Keratinocyte (primary cell): ENCODE measurements around the gene DPP10. TPM values are rescaled to one million over a fixed set of nuclear protein-coding genes. Genes with fewer than 3 reads are reported as not detected.

Experiments used
- DNase-seq: peaks from one replicate; pipeline ENCODE4 v3.0.0-alpha.2; 2011; ENCODE audit warnings: low read depth, missing footprints, low spot score
- FAIRE-seq: peaks from 2 replicates; lab custom pipeline; 2011; peaks lifted over from hg19 to GRCh38; lab: Jason Lieb, UNC
- H2AFZ ChIP-seq: 2 replicates; pipeline ENCODE4 v1.6.0; 2012; ENCODE audit warnings: low read length, control low read depth, inconsistent platforms; ENCODE audit not compliant: control insufficient read depth
- H3K27ac ChIP-seq: 2 replicates; pipeline ENCODE4 v1.5.1; 2011; ENCODE audit warnings: low read length; ENCODE audit not compliant: control insufficient read depth, insufficient read depth
- H3K27me3 ChIP-seq: 3 replicates; pipeline ENCODE4 v1.6.0; 2011; ENCODE audit warnings: low read length; ENCODE audit not compliant: control insufficient read depth, insufficient read depth; ENCODE audit errors: extremely low read depth
- H3K36me3 ChIP-seq, 2 experiments: 2 replicates in 1 of 2; 3 replicates in 1 of 2; pipeline ENCODE4 v1.5.1; 2011; ENCODE audit warnings: low read length in 2 of 2, mild to moderate bottlenecking in 1 of 2; ENCODE audit not compliant: control insufficient read depth in 2 of 2, insufficient read depth in 2 of 2; ENCODE audit errors: extremely low read depth in 1 of 2
- H3K4me1 ChIP-seq: 3 replicates; pipeline ENCODE4 v1.5.1; 2011; ENCODE audit warnings: low read length; ENCODE audit not compliant: control insufficient read depth, insufficient read depth; ENCODE audit errors: extremely low read depth
- H3K4me2 ChIP-seq: 3 replicates; pipeline ENCODE4 v1.6.0; 2011; ENCODE audit warnings: low read depth, low read length; ENCODE audit not compliant: control insufficient read depth, insufficient read depth; ENCODE audit errors: extremely low read depth
- H3K4me3 ChIP-seq, 3 experiments: fragments of 200-600 bp in 1 of 3; sonication (generic) in 1 of 3; 2 replicates in 2 of 3; 3 replicates in 1 of 3; pipeline ENCODE4 v1.5.1; 2011 to 2016; ENCODE audit warnings: low read length in 3 of 3, mild to moderate bottlenecking in 3 of 3, control low read depth in 2 of 3, inconsistent platforms in 1 of 3, low read depth in 1 of 3, mixed read lengths in 1 of 3, mixed run types in 1 of 3, moderate library complexity in 1 of 3; ENCODE audit not compliant: control insufficient read depth in 2 of 3, insufficient read depth in 2 of 3; ENCODE audit errors: extremely low read depth in 1 of 3
- H3K79me2 ChIP-seq: 2 replicates; pipeline ENCODE4 v1.6.0; 2012; ENCODE audit warnings: low read length; ENCODE audit not compliant: control insufficient read depth, insufficient read depth
- H3K9ac ChIP-seq: 3 replicates; pipeline ENCODE4 v1.6.0; 2011; ENCODE audit warnings: low read length; ENCODE audit not compliant: control insufficient read depth, insufficient read depth; ENCODE audit errors: extremely low read depth
- H3K9me1 ChIP-seq: 3 replicates; pipeline ENCODE4 v1.6.0; 2011; ENCODE audit warnings: low read length; ENCODE audit not compliant: control insufficient read depth, insufficient read depth; ENCODE audit errors: extremely low read depth
- H3K9me3 ChIP-seq: 2 replicates; pipeline ENCODE4 v1.5.1; 2012; ENCODE audit warnings: low read depth, low read length; ENCODE audit not compliant: control insufficient read depth
- H4K20me1 ChIP-seq: 3 replicates; pipeline ENCODE4 v1.6.0; 2011; ENCODE audit warnings: low read length; ENCODE audit not compliant: control insufficient read depth, insufficient read depth; ENCODE audit errors: extremely low read depth
- CTCF ChIP-seq, 3 experiments: IDR thresholded peaks in 1 of 3; conservative IDR thresholded peaks in 1 of 3; optimal IDR thresholded peaks in 1 of 3; 2 replicates in 2 of 3; 3 replicates in 1 of 3; pipeline versions ENCODE3 to v1.5.1; 2011; ENCODE audit warnings: low read length in 3 of 3, mild to moderate bottlenecking in 3 of 3, moderate library complexity in 2 of 3, control low read depth in 1 of 3, inconsistent platforms in 1 of 3; ENCODE audit not compliant: insufficient read depth in 2 of 3; ENCODE audit errors: extremely low read depth in 1 of 3
- EZH2 ChIP-seq: IDR thresholded peaks from one replicate; pipeline ENCODE4 v1.6.1; 2012; ENCODE audit warnings: inconsistent platforms, mild to moderate bottlenecking, low read length, moderate library complexity
- dilution Hi-C: fragments of 300-500 bp; cut with MboI; formaldehyde crosslinking; loops from one replicate; pipeline ENCODE4 v1.7.0; 2020; ENCODE audit warnings: low sequenced_read_pairs; ENCODE audit not compliant: extremely low pct_ligation_motif_present
- polyA plus RNA-seq, 5 experiments: library from polyadenylated mRNA; depleted of rRNA in 3 of 5; stranded (reverse) in 3 of 5; stranded (forward) in 1 of 5; unstranded in 1 of 5; fragments of >200 nt; gene quantifications; 1 replicate in 1 of 5; 2 replicates in 3 of 5; 3 replicates in 1 of 5; pipeline versions ENCODE4 v1.2.1 to v1.2.3, GENCODE V29; 2011 to 2012; ENCODE audit warnings: missing spikeins in 2 of 5, low read depth in 1 of 5, low replicate concordance in 1 of 5

The DPP10 gene
- polyA plus RNA-seq, 1 donor (not counting 4 experiments of a cell fraction or from before 2014, with no cell fraction given): not detected

GRCh38 chr2:114525955-114526354 lies 83.5 kb downstream of the DPP10 start:
- dilution Hi-C loops: no loop called here
- H3K79me2 ChIP-seq: no peaks in the 10 kb centered on the region

DNA sequence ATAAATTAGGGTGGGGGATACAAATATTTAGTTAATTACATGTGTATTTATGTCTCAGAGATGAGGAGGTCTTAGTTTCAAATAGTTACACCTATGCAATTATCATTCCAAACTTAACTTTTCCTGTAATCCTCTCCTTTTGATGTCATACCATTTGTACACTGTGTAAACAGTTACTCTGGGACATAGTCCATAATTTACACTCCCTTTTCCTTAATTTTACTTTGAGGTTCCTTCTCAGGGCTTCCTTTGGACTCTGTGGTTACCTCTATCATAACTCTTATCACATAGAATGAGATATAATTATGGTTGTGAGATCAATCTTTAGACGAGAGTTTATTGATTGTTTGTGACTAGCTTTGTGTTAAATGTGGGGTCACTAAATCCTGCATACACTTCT lies 84.4 kb downstream of the DPP10 start:
- Histone ChIP-seq H3K27me3 (no peaks in the 10 kb centered on the region), H2AFZ (no peak overlapping the region), H4K20me1 (no peaks in the 10 kb centered on the region), H3K36me3 (no peaks in the 10 kb centered on the region), H3K9ac (no peak overlapping the region), H3K79me2 (no peaks in the 10 kb centered on the region), H3K27ac (no peak overlapping the region), H3K4me1 (no peaks in the 10 kb centered on the region), H3K4me3 (no peak overlapping the region), H3K9me3 (no peaks in the 10 kb centered on the region), H3K9me1 (no peaks in the 10 kb centered on the region), H3K4me2 (no peak overlapping the region)
- FAIRE-seq (no peak), DNase-seq (no peak)
- no peak for TF ChIP-seq EZH2
- TF ChIP-seq CTCF (optimal IDR thresholded peaks at IDR 0.05 in 1 of 3, IDR thresholded peaks at IDR 0.05 in 1 of 3, conservative IDR thresholded peaks at IDR 0.05 in 1 of 3; ENCODE audit: extremely low read depth in 1 of 3, insufficient read depth in 2 of 3, low read length in 3 of 3): no peak
- dilution Hi-C loops: no loop called here

More at GRCh38 chr2:114525955-114526354, 83.5 kb downstream of the DPP10 start:
- Histone ChIP-seq H3K27ac (no peak overlapping the region), H3K36me3 (no peaks in the 10 kb centered on the region), H2AFZ (no peak overlapping the region), H3K9me1 (no peaks in the 10 kb centered on the region), H3K4me1 (no peaks in the 10 kb centered on the region), H3K4me2 (no peak overlapping the region), H3K4me3 (no peak overlapping the region), H3K9me3 (no peaks in the 10 kb centered on the region), H3K9ac (no peak overlapping the region), H4K20me1 (no peaks in the 10 kb centered on the region), H3K27me3 (no peaks in the 10 kb centered on the region)
- DNase-seq (no peak), FAIRE-seq (no peak)
- TF ChIP-seq EZH2 (no peak), CTCF (optimal IDR thresholded peaks at IDR 0.05 in 1 of 3, IDR thresholded peaks at IDR 0.05 in 1 of 3, conservative IDR thresholded peaks at IDR 0.05 in 1 of 3; ENCODE audit: extremely low read depth in 1 of 3, insufficient read depth in 2 of 3, low read length in 3 of 3) (no peak)
